H1 (cell line): Measurements from ENCODE around the gene MYO5A. TPM values are rescaled to one million over a fixed set of nuclear protein-coding genes. Genes with fewer than 3 reads are reported as not detected.

ENCODE experiments used
- CTCF ChIA-PET: fragments of 300-600 bp; sonication (Branson Sonifier 250); formaldehyde crosslinking; loops from one replicate; lab custom pipeline; 2021; ENCODE audit not compliant: partially characterized antibody; lab: Charles Lee
- POLR2A ChIA-PET: fragments of 300-600 bp; sonication (Branson Sonifier 250); formaldehyde crosslinking; loops from one replicate; lab custom pipeline; 2021; ENCODE audit warnings: inconsistent platforms; ENCODE audit not compliant: partially characterized antibody; lab: Charles Lee
- DNase-seq, 2 experiments: peaks; one replicate each; pipeline versions ENCODE4 v3.0.0 to v3.0.0-alpha.2; 2010 to 2022; ENCODE audit warnings: low spot score in 2 of 2, low read depth in 1 of 2, mixed read lengths in 1 of 2
- FAIRE-seq: peaks from 2 replicates; lab custom pipeline; 2011; peaks lifted over from hg19 to GRCh38; lab: Jason Lieb, UNC
- H2AFZ ChIP-seq: 2 replicates; pipeline ENCODE4 v1.8.1; 2012; ENCODE audit warnings: low read length, inconsistent platforms
- H2AK5ac ChIP-seq: 2 replicates; pipeline ENCODE4 v1.6.1; 2013; ENCODE audit warnings: low read depth, low read length
- H2BK120ac ChIP-seq: replicated peaks from 2 replicates; pipeline ENCODE3; 2013; ENCODE audit warnings: low read depth, low read length, inconsistent platforms
- H2BK12ac ChIP-seq: 2 replicates; pipeline ENCODE4 v1.6.1; 2013; ENCODE audit warnings: low read depth, low read length
- H2BK15ac ChIP-seq: 2 replicates; pipeline ENCODE4 v1.6.1; 2013; ENCODE audit warnings: low read length
- H2BK20ac ChIP-seq: 2 replicates; pipeline ENCODE4 v1.6.1; 2013; ENCODE audit warnings: low read length
- H2BK5ac ChIP-seq: 2 replicates; pipeline ENCODE4 v1.6.1; 2013; ENCODE audit warnings: low read depth, low read length
- H3K14ac ChIP-seq: 2 replicates; pipeline ENCODE4 v1.6.1; 2013; ENCODE audit warnings: inconsistent platforms; ENCODE audit not compliant: insufficient read length
- H3K18ac ChIP-seq: 2 replicates; pipeline ENCODE4 v1.6.1; 2013; ENCODE audit warnings: low read length; ENCODE audit errors: extremely low read depth
- H3K23ac ChIP-seq: 2 replicates; pipeline ENCODE4 v1.6.1; 2013; ENCODE audit warnings: inconsistent platforms; ENCODE audit not compliant: insufficient read length
- H3K23me2 ChIP-seq: 2 replicates; pipeline ENCODE4 v1.6.1; 2013; ENCODE audit warnings: low read depth, low read length
- H3K27ac ChIP-seq: 2 replicates; pipeline ENCODE4 v1.6.1; 2011; ENCODE audit warnings: low read depth, low read length, inconsistent platforms
- H3K27me3 ChIP-seq, 4 experiments: replicated peaks in 1 of 4; 1 replicate in 1 of 4; 2 replicates in 3 of 4; pipeline versions ENCODE4 v1.6.1 to v1.8.1; 2011 to 2013; ENCODE audit warnings: low read length in 3 of 4, mild to moderate bottlenecking in 3 of 4, inconsistent platforms in 2 of 4, mixed read lengths in 2 of 4, moderate library complexity in 1 of 4; ENCODE audit not compliant: control insufficient read depth in 3 of 4, insufficient read depth in 3 of 4; ENCODE audit errors: extremely low read depth in 1 of 4
- H3K36me3 ChIP-seq, 4 experiments: 2 replicates each; pipeline versions ENCODE4 v1.6.1 to v1.8.1; 2011 to 2013; ENCODE audit warnings: mild to moderate bottlenecking in 4 of 4, low read length in 3 of 4, moderate library complexity in 2 of 4, control low read depth in 1 of 4, inconsistent platforms in 1 of 4; ENCODE audit not compliant: insufficient read depth in 4 of 4, control insufficient read depth in 2 of 4
- H3K4ac ChIP-seq: replicated peaks from 2 replicates; pipeline ENCODE3; 2013; ENCODE audit warnings: low read length, low read depth, mixed read lengths, inconsistent platforms; ENCODE audit not compliant: insufficient read length
- H3K4me1 ChIP-seq, 4 experiments: replicated peaks in 1 of 4; 1 replicate in 1 of 4; 2 replicates in 3 of 4; pipeline versions ENCODE4 v1.6.1 to v1.8.1; 2011 to 2013; ENCODE audit warnings: low read length in 3 of 4, inconsistent platforms in 2 of 4, mixed read lengths in 1 of 4; ENCODE audit not compliant: insufficient read depth in 4 of 4, control insufficient read depth in 3 of 4
- H3K4me2 ChIP-seq, 2 experiments: 2 replicates each; pipeline versions ENCODE4 v1.6.1 to v1.8.1; 2011 to 2013; ENCODE audit warnings: low read depth in 2 of 2, low read length in 2 of 2, control low read depth in 1 of 2, inconsistent platforms in 1 of 2, mild to moderate bottlenecking in 1 of 2; ENCODE audit not compliant: insufficient read depth in 1 of 2
- H3K4me3 ChIP-seq, 4 experiments: fragments of 200-600, 300-600 bp in 1 of 4; sonication (generic), shearing (Covaris generic), sonication (Bioruptor Twin) in 1 of 4; 2 replicates each; pipeline versions ENCODE4 v1.5.1 to v1.8.1; 2011 to 2016; ENCODE audit warnings: low read length in 4 of 4, low read depth in 3 of 4, control low read depth in 2 of 4, inconsistent platforms in 2 of 4, mild to moderate bottlenecking in 2 of 4, mixed read lengths in 1 of 4, moderate library complexity in 1 of 4; ENCODE audit not compliant: insufficient read depth in 2 of 4; ENCODE audit errors: extremely low read depth in 1 of 4
- H3K56ac ChIP-seq: replicated peaks from 2 replicates; pipeline ENCODE3; 2013; ENCODE audit warnings: low read depth, mild to moderate bottlenecking, mixed read lengths, low read length, inconsistent platforms; ENCODE audit not compliant: insufficient read length
- H3K79me1 ChIP-seq: 2 replicates; pipeline ENCODE4 v1.6.1; 2013; ENCODE audit warnings: low read depth, low read length, control low read depth
- H3K79me2 ChIP-seq, 2 experiments: 2 replicates each; pipeline versions ENCODE4 v1.6.1 to v1.8.1; 2012 to 2013; ENCODE audit warnings: low read length in 2 of 2, mild to moderate bottlenecking in 2 of 2, inconsistent platforms in 1 of 2; ENCODE audit not compliant: insufficient read depth in 2 of 2, control insufficient read depth in 1 of 2
- H3K9ac ChIP-seq, 4 experiments: replicated peaks in 1 of 4; 1 replicate in 1 of 4; 2 replicates in 3 of 4; pipeline versions ENCODE4 v1.6.1 to v1.8.1; 2011 to 2013; ENCODE audit warnings: low read depth in 3 of 4, low read length in 3 of 4, control low read depth in 2 of 4, mild to moderate bottlenecking in 2 of 4, moderate library complexity in 2 of 4, inconsistent platforms in 1 of 4; ENCODE audit errors: extremely low read depth in 1 of 4
- H3K9me3 ChIP-seq, 2 experiments: 2 replicates each; pipeline versions ENCODE4 v1.6.1 to v1.8.1; 2012 to 2013; ENCODE audit warnings: mild to moderate bottlenecking in 2 of 2, moderate library complexity in 2 of 2, control low read depth in 1 of 2, inconsistent platforms in 1 of 2, low read depth in 1 of 2, low read length in 1 of 2, mixed read lengths in 1 of 2; ENCODE audit not compliant: insufficient read depth in 2 of 2
- H4K20me1 ChIP-seq, 2 experiments: replicated peaks in 1 of 2; 2 replicates each; pipeline versions ENCODE3 to v1.8.1; 2011 to 2013; ENCODE audit warnings: inconsistent platforms in 2 of 2, low read length in 2 of 2, mild to moderate bottlenecking in 1 of 2; ENCODE audit not compliant: insufficient read depth in 2 of 2, control insufficient read depth in 1 of 2
- H4K5ac ChIP-seq: 2 replicates; pipeline ENCODE4 v1.6.1; 2013; ENCODE audit warnings: low read length, low read depth, mixed read lengths, inconsistent platforms; ENCODE audit not compliant: insufficient read length
- H4K8ac ChIP-seq: 2 replicates; pipeline ENCODE4 v1.8.0; 2013; ENCODE audit warnings: mild to moderate bottlenecking, moderate library complexity, low read length, inconsistent platforms; ENCODE audit not compliant: insufficient read depth; ENCODE audit errors: extremely low read depth
- H4K91ac ChIP-seq: replicated peaks from 2 replicates; pipeline ENCODE3; 2013; ENCODE audit warnings: low read length, mixed read lengths, inconsistent platforms; ENCODE audit not compliant: insufficient read length
- CHD1 ChIP-seq: IDR thresholded peaks from 2 replicates; pipeline ENCODE4 v1.6.1; 2012; ENCODE audit warnings: low read depth, low read length, improper control_type of control experiment
- CTBP2 ChIP-seq: IDR thresholded peaks from 2 replicates; pipeline ENCODE4 v1.7.0; 2011; ENCODE audit warnings: borderline replicate concordance, mild to moderate bottlenecking, moderate library complexity, mixed read lengths, low read length; ENCODE audit not compliant: insufficient read depth, insufficient read length
- EGR1 ChIP-seq: IDR thresholded peaks from 2 replicates; pipeline ENCODE4 v1.6.1; 2011; ENCODE audit warnings: low read depth, low read length, borderline replicate concordance
- EZH2 ChIP-seq: fragments of 200-600 bp; sonication (generic); IDR thresholded peaks from 2 replicates; pipeline ENCODE4 v1.7.1; 2012; ENCODE audit warnings: low read depth, mild to moderate bottlenecking, moderate library complexity, low read length, inconsistent platforms; ENCODE audit not compliant: severe bottlenecking
- MAFK ChIP-seq: IDR thresholded peaks from 2 replicates; pipeline ENCODE4 v1.6.1; 2012; ENCODE audit warnings: low read depth, mild to moderate bottlenecking, improper control_type of control experiment, low read length
- POU5F1 ChIP-seq: IDR thresholded peaks from 2 replicates; pipeline ENCODE4 v1.6.1; 2011; ENCODE audit warnings: low read depth, mild to moderate bottlenecking, low read length, moderate library complexity
- SIN3A ChIP-seq, 2 experiments: IDR thresholded peaks in 1 of 2; conservative IDR thresholded peaks in 1 of 2; 2 replicates each; pipeline ENCODE4 v1.6.1; 2011 to 2012; ENCODE audit warnings: low read length in 2 of 2, improper control_type of control experiment in 1 of 2, low read depth in 1 of 2, mild to moderate bottlenecking in 1 of 2
- SIRT6 ChIP-seq: IDR thresholded peaks from one replicate; pipeline ENCODE4 v1.7.1; 2012; ENCODE audit warnings: low read length, inconsistent platforms
- TAF1 ChIP-seq: IDR thresholded peaks from 2 replicates; pipeline ENCODE4 v1.6.1; 2011; ENCODE audit warnings: mild to moderate bottlenecking, low read depth, low read length
- ZNF274 ChIP-seq: IDR thresholded peaks from 2 replicates; pipeline ENCODE4 v1.7.0; 2012; ENCODE audit warnings: low read length, borderline replicate concordance; ENCODE audit errors: extremely low read depth
- WGBS, 2 experiments: shearing (Covaris generic) in 1 of 2; methylation state at CpG; one replicate each; pipeline versions ENCODE4 v1.1.6 to v1.1.7; 2013 to 2015; ENCODE audit warnings: low lambda C conversion rate in 2 of 2, mixed read lengths in 2 of 2, inconsistent platforms in 1 of 2, low coverage in 1 of 2, missing lambda C conversion rate in 1 of 2; ENCODE audit not compliant: insufficient replicate concordance in 2 of 2, insufficient coverage in 1 of 2, insufficient read length in 1 of 2; ENCODE audit errors: extremely low coverage in 1 of 2, missing lambda C conversion rate in 1 of 2; 5-methylcytosine and 5-hydroxymethylcytosine counted together
- polyA plus RNA-seq, 7 experiments: library from polyadenylated mRNA; depleted of rRNA in 3 of 7; stranded (reverse) in 5 of 7; unstranded in 2 of 7; fragments of >200 nt in 5 of 7; fragments of 200-250 nt in 2 of 7; gene quantifications; 1 replicate in 5 of 7; 2 replicates in 1 of 7; 4 replicates in 1 of 7; pipeline versions ENCODE4 v1.2.1 to v1.2.3, GENCODE V29; 2011 to 2013; ENCODE audit warnings: missing spikeins in 2 of 7, mixed read lengths in 2 of 7
- total RNA-seq: library from RNA; stranded (reverse); fragmentation: NEBNext Ultra II Directional; extraction: Animal tissue kit (Norgen Biotek cat#: 25700); gene quantifications from 2 replicates; pipeline ENCODE4 v1.2.1, GENCODE V29; 2021
- TF ChIP-seq, protein P1 (sequence below): IDR thresholded peaks from 2 replicates; pipeline ENCODE4 v1.6.1; 2011; ENCODE audit warnings: low read length, improper control_type of control experiment

Gene MYO5A
- total and polyA plus RNA-seq, 2 of the 8 experiments (the other 6 are each of a cell fraction or from before 2014, with no cell fraction given): 11.4 to 24.7 TPM

DNA sequence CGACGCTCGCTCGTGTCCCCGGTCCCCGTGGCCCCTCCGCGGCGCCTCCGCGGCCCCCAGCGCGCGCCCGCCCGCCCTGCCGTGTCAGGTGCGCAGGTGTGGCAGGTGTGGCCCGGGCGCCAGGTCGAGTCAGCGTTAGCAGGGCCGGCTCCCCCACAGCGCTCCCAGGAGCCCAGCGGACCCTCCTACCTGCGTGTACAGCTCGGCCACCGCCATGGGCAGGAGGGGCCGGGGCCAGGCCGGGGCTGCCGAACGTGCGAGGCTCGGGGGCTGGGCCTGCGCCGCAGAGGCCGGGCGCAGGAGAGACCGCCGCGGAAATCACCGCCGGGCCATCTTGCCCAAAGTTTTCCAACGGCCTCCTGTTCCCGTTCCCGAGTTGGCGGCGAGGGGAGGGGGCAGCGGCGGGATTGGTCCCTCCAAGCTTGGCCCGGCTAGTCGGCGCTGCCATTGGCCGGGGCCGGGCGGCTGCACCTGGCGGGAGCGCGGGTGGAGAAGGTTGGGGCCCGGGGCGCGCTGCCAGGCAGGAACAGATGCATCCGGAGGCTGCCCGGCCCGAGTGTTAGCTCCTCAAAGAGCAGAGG is 233.2 kb downstream of the MYO5A start, which contains the start of gene MYO5C:
Gene MYO5C (minus strand): TSS at position 384 of the 581 bp plus-strand sequence. CDS start 168 bp downstream, at position 216.
- FAIRE-seq: no peak
- 2% methylated on average over 56 of the region's 65 CpGs; no CpG with 5 or more reads in 1 of the 2 experiments for WGBS, 2 experiments
- no peak for TF ChIP-seq SIRT6
- TF ChIP-seq SIN3A (conservative IDR thresholded peaks at IDR 0.05 in 1 of 2, IDR thresholded peaks at IDR 0.05 in 1 of 2; ENCODE audit: low read depth in 1 of 2, low read length in 2 of 2): 0 out of 4 replicates have a peak, but pooled peaks of 1 of the 2 experiments have one; percentile 38
- TF ChIP-seq POU5F1: no peak
- no peak for TF ChIP-seq EZH2
- TF ChIP-seq, protein P1, sequence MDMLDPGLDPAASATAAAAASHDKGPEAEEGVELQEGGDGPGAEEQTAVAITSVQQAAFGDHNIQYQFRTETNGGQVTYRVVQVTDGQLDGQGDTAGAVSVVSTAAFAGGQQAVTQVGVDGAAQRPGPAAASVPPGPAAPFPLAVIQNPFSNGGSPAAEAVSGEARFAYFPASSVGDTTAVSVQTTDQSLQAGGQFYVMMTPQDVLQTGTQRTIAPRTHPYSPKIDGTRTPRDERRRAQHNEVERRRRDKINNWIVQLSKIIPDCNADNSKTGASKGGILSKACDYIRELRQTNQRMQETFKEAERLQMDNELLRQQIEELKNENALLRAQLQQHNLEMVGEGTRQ: no peak
- TF ChIP-seq ZNF274: no peak
- TF ChIP-seq TAF1: peak; percentile 81
- TF ChIP-seq CHD1: no peak
- TF ChIP-seq EGR1: no peak
- no peak for TF ChIP-seq CTBP2
- TF ChIP-seq MAFK: no peak

More for the DNA sequence above, 233.2 kb downstream of the MYO5A start, which contains the start of gene MYO5C:
- Histone ChIP-seq H3K23me2 (peaks cover 3% of the 10 kb centered on the region; the same call in 1 of the 2 replicates), H3K14ac (no peak within 1 kb of the TSS), H3K36me3 (peaks cover 0 to 8% (median 0%) of the 10 kb centered on the region in 4 experiments; a peak in 3 of 8 replicates), H3K4me2 (peak within 1 kb of the TSS; percentile 83), H2BK20ac (no peak within 1 kb of the TSS), H2BK120ac (peak within 1 kb of the TSS; percentile 34), H3K56ac (no peak within 1 kb of the TSS), H2AK5ac (no peak within 1 kb of the TSS), H3K9me3 (no peaks in the 10 kb centered on the region), H4K20me1 (peaks cover 0 to 2% of the 10 kb centered on the region in 2 experiments), H2BK15ac (no peak within 1 kb of the TSS), H3K79me1 (peaks cover 5% of the 10 kb centered on the region; the same call in 1 of the 2 replicates), H3K23ac (no peak within 1 kb of the TSS), H2BK12ac (no peak within 1 kb of the TSS), H4K5ac (peak within 1 kb of the TSS; percentile 77), H3K4me1 (peaks cover 0 to 2% (median 0%) of the 10 kb centered on the region in 4 experiments; a peak in 2 of 7 replicates), H2BK5ac (no peak within 1 kb of the TSS; the same call in 1 of the 2 replicates), H3K4me3 (peak within 1 kb of the TSS; percentile 61 to 74 (median 66)), H3K9ac (peak within 1 kb of the TSS; percentile 2 to 89 (median 61); a peak in 6 of 7 replicates), H3K27ac (no peak within 1 kb of the TSS), H3K79me2 (no peaks in the 10 kb centered on the region), H3K18ac (peak within 1 kb of the TSS; percentile 14; the same call in 1 of the 2 replicates), H3K4ac (no peak within 1 kb of the TSS), H3K27me3 (no peaks in the 10 kb centered on the region), H4K91ac (peak within 1 kb of the TSS; percentile 52), H4K8ac (peak within 1 kb of the TSS; percentile 85; the same call in 1 of the 2 replicates), H2AFZ (peak within 1 kb of the TSS; percentile 58; the same call in 1 of the 2 replicates)
- DNase-seq: peak; percentile 57 to 94
- ChIA-PET CTCF (interaction anchor here (1.0 to 2.0 kb wide), 3 partner anchors 16 to 440 kb away, joined by 3 to 6 read pairs (median 4); no protein-coding TSS in a partner anchor), POLR2A (interaction anchor here (0.7 to 1.4 kb wide), 8 partner anchors 8 to 117 kb away, joined by 3 to 6 read pairs (median 4); no protein-coding TSS in a partner anchor)
